GM19193 (cell line): ENCODE data around the gene ZNF672.

Experiments used
- POLR2A ChIP-seq: IDR thresholded peaks from 4 replicates; pipeline ENCODE4 v1.6.1; 2011; ENCODE audit not compliant: insufficient read depth, insufficient read length; ENCODE audit errors: extremely low read depth

The ZNF672 gene

GRCh38 chr1:248842781-248843331 lies 4.8 kb downstream of the ZNF672 start:
- no peak for TF ChIP-seq POLR2A

DNA sequence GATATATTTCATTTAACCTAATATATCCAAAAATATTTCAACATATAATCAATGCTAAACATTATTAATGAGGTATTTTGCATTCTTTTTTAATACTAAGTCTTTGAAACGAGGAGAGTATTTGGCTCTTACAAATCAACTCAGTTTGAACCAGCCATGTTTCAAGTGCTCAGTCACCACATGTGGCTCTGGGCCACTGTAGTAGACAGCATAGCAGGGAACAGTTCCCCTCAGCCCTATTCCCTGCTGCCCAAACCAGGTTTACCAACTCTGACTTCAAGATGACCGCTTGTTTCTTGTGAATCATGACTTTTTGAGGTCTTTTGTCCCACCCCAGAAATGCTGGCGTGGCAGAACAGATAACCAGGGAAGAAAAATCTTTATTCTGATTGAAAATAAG lies 5.7 kb downstream of the ZNF672 start:
- TF ChIP-seq POLR2A: no peak

GRCh38 chr1:248844526-248844925 lies 6.5 kb downstream of the ZNF672 start:
- no peak for TF ChIP-seq POLR2A

GRCh38 chr1:248847181-248847955 lies 9.3 kb downstream of the ZNF672 start:
- TF ChIP-seq POLR2A: no peak

DNA sequence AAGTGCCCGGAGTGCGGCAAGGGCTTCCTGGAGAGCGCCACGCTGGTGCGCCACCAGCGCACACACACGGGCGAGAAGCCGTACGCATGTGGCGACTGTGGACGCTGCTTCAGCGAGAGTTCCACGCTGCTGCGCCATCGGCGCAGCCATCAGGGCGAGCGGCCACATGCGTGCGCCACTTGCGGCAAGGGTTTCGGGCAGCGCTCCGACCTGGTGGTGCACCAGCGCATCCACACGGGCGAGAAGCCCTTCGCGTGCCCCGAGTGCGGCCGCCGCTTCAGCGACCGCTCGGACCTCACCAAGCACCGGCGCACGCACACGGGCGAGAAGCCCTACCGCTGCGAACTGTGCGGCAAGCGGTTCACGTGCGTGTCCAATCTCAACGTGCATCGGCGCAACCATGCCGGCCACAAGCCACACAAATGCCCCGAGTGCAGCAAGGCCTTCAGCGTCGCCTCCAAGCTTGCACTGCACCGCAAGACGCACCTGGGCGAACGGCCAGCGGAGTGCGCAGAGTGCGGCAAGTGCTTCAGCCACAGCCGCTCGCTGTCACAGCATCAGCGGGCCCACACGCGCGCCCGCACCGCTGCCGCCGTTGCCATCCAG lies 10.0 kb downstream of the ZNF672 start:
- TF ChIP-seq POLR2A: no peak

GRCh38 chr1:248848602-248849001 lies 10.6 kb downstream of the ZNF672 start:
- no peak for TF ChIP-seq POLR2A

GRCh38 chr1:248849152-248849551 lies 11.1 kb downstream of the ZNF672 start:
- TF ChIP-seq POLR2A: no peak

GRCh38 chr1:248849637-248850036 lies 11.6 kb downstream of the ZNF672 start:
- TF ChIP-seq POLR2A: no peak

- no peak for TF ChIP-seq POLR2A
Measured at GRCh38 chr1:248850124-248850523, 12.1 kb downstream of the ZNF672 start.

GRCh38 chr1:248850536-248851251 lies 12.7 kb downstream of the ZNF672 start:
- peak; percentile 10 for TF ChIP-seq POLR2A

GRCh38 chr1:248851390-248851789 lies 13.4 kb downstream of the ZNF672 start:
- TF ChIP-seq POLR2A: no peak

- TF ChIP-seq POLR2A: no peak
Measured at GRCh38 chr1:248852481-248853405, 14.7 kb downstream of the ZNF672 start.

DNA sequence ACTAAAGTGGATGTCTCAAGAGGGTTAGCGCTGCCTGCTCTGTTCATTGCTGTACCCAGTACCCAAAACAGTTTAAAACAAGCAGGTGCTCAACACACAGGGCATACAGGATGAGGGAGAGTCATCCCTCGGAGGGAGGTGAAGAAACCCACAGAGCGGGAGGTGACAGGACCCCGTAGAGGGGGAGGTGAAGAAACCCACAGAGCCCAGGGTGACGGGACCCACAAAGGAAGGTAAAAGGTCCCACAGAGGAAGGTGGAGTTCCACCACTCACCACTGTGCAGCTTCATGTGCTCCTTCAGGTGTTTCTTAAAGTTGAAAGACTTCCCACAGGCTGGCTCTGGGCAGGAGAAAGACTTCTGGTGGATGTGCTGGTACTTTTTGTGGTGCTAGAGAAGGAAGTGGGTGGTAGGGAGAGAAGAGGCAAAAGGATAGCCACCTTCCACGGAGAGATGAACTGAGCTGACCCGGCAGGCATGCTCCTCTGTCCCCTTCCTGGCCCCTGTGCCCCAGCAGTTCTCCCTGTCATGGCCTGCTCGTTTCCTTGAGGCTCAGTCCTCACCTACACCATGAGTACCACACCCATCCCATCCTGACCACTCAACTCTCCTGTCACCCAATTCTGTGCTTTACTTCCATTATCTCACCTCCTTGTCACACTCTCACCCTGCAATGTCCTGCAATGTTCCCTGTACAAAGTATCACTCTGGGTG lies 15.8 kb downstream of the ZNF672 start:
- no peak for TF ChIP-seq POLR2A

GRCh38 chr1:248855580-248855979 lies 17.6 kb downstream of the ZNF672 start:
- no peak for TF ChIP-seq POLR2A

DNA sequence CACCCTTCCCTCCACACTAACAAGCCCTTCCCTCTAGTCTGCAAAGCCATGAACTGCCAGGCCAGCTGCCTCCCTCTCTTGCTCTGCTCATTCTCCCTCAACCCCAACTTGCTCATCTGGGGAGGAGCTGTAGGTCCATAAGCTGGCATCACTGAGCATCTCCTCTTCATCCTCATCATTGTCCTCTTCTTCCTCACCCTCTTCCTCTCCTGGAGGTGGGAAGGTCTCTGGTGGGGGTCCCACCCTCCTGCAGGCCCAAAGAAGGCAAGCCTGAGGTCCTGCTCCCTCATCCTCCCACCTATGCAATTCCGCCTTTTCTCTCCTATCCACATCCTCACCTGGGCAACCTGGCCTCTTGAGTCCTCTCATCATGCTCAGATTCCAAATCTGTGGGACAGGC lies 18.2 kb downstream of the ZNF672 start:
- TF ChIP-seq POLR2A: no peak

GRCh38 chr1:248857201-248857600 lies 19.2 kb downstream of the ZNF672 start:
- no peak for TF ChIP-seq POLR2A
